HG02763 (cell line): ENCODE data around the gene FANCC.

Experiments
- ATAC-seq: cut with Tn5 transposase; IDR thresholded peaks from one replicate; pipeline ENCODE4 v1.9.1; 2021; ENCODE audit warnings: mild to moderate bottlenecking, moderate library complexity; ENCODE audit not compliant: unreplicated experiment

The FANCC gene

GRCh38 chr9:95090023-95090791 lies 227.3 kb downstream of the FANCC start:
- no peak for ATAC-seq

GRCh38 chr9:95089257-95090022 lies 228.1 kb downstream of the FANCC start:
- ATAC-seq: no peak

DNA sequence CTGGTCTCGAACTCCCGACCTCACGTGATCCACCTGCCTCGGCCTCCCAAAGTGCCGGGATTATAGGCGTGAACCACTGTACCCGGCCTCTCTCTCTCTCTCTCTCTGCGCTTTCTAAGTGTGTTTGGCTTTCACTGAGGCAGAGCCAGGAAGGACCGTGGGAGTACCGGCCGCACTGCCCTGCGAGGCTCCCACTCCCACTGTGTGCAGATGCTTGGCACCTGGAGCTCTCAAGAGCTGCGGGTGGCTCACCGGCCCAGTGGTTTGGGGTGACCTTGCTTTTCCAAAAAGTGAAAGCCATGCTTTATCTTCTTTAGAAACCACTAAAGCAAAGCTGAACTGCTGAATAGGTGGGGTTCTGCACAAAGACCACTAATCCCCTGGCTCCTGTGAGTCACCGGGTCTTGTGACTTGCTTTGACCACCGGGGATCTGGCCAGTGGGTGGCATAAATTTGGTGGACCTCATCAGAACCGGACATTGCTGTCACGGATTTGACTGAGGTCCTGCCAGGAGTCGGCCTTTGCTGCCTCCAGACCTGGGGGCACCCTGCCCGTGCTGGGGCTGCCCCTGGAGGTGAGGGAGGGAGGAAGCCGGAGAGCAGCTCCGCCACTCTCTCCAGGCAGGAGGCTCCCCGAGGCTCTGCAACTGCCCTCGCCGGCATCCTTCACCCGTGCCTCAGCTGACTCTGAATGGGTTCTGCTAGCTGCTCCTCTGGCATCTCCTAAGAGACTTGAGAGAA lies 228.9 kb downstream of the FANCC start:
- no peak for ATAC-seq

DNA sequence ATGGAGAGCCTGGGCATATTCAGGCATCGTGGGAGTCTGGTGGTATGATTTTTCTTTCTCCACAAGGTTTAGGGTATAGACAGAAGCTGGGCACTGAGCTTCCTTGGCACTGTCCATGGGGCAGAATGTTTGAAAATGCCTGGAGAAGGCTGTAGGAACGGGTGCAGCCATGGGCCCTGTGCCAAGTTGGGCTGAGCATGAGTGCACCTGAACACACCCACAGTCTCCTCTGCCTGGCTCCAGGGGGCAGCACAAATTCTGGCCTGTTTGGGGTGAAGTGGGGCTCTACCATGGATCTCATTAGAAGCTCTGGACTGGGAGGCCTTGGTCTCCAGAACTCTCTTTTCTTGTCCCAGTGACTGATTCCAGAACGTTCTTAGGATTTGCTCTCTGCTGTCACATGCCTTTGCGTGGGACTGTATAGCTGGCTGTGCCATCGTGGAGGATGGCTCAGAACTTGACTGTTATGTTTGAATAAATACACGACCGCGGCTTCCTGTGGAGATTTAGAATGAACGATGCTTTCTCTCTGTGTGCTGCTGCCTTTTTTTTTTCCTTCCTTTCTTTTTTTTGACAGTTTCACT lies 229.8 kb downstream of the FANCC start:
- no peak for ATAC-seq

DNA sequence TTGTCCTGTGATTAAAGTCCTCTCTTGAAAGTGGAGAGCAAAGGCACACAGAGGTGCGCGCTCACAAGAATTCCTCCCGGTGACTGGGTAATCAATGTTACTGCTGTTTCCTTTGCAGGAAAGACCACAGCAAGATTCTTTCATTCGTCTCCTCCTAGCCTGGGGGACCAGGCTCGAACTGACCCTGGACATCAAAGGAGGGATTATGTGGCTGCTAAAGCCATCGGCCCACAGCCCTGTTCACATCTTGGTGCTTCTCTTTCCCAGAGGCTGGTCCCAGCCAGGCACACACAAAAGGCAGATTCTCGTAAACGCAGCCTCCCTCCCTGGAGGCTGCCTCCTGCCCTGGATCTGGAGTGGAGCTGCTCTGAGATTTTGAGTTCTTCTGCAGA lies 230.9 kb downstream of the FANCC start:
- ATAC-seq: no peak

DNA sequence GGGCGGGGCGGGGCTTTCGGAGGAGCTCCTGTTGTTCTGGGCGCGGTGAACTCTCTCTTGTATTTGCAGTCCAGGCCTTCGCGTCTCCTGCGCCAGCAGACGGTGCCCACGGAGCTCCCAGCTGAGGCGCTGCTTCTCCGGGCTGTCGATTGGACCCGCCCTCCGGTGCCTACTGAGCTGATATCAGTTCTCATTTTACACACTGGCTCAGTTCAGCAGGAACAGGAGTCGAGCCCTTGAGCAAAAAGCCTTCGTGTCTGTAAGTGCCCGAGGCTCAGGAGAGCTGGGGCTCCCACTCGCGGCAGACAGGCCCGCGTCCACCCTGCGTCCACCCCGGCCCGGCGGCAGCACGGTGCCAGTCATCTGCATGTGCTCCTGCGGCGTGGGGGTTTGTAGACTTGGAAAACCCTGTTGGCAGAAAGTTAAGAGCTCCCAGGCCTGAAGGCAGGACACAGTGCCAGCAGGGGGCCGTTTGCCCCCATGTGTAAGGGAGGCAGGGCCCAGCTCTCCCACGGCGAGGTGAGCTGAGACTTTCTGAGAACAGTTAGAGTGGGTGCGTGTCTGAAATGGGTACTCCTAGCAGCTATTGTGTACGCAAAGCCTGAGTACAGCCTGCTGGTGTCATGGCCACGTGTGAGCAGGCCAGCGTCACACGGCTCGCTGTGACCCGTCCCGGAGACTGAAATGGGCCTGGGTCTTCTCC lies 231.5 kb downstream of the FANCC start:
- no peak for ATAC-seq

DNA sequence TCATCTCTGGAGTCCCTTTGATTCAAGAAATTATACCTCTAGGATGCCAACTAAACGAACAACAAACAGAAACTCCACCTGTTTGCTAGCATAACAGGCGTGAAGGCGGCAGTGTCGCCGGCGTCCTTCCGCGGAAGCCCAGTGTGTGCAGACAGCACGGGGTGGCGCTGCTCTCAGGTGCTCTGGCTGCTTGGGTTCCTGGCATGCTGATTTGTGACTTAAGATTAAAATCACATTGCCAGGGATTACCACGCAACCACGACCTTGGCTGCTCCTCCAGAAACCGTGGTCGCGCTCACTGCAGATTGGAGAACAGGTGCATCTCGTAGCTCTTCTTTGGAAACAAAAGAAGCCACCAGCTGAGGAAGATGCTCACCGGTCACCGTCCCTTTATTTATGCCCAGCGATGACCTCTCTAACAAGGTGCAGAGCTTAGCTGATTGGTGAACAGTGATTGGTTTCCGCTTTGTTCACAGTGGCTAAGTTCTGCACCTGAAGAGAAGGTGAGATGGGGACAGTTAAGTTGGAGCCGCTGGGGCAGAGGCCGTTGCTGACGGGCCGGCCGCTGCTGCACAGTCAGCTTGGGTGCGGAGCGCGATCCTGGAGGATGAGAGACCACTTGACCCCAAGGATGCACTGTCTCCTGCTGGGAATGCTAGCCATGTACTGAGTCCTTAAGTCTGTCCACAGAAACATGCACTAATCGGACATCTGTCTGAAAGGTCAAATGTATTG lies 232.3 kb downstream of the FANCC start:
- no peak for ATAC-seq

DNA sequence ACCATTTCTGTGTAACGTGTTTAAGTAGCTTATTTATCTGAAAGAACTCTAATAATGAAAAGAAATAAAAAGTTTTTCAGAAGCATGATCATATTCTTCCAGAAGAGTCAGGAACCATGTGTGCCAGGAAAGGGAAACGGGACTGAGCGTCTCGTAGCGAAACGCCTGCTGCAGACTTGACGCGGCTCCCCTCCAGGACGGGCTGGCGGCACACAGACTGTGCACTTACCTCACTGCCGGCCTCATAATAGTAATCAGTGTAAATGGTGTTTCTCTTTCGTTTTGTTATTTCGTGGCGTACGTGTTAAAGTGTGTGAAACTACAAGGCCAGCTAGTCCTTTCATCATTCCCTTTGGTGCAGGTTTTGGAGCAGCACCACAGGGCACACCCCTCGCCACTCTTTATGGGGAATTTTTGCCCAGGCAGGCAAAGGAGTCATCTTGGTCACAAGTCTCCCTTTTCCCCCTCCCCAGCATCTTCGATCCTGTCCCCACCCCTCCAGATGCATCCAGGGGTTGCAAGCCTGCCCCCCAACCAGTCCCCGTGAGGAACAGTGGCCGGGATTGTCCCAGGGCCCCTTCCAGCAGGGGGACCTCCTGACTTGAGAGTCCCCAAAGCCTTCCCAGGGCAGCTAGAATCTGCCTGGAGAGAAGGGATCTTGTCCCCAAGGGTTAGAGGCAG lies 233.1 kb downstream of the FANCC start:
- ATAC-seq: no peak

GRCh38 chr9:95083086-95083768 lies 234.3 kb downstream of the FANCC start:
- no peak for ATAC-seq

- ATAC-seq: no peak
These were observed 235.0 kb downstream of the FANCC start for GRCh38 chr9:95082401-95083084.

- ATAC-seq: no peak
These were observed 235.5 kb downstream of the FANCC start for GRCh38 chr9:95081998-95082397.

DNA sequence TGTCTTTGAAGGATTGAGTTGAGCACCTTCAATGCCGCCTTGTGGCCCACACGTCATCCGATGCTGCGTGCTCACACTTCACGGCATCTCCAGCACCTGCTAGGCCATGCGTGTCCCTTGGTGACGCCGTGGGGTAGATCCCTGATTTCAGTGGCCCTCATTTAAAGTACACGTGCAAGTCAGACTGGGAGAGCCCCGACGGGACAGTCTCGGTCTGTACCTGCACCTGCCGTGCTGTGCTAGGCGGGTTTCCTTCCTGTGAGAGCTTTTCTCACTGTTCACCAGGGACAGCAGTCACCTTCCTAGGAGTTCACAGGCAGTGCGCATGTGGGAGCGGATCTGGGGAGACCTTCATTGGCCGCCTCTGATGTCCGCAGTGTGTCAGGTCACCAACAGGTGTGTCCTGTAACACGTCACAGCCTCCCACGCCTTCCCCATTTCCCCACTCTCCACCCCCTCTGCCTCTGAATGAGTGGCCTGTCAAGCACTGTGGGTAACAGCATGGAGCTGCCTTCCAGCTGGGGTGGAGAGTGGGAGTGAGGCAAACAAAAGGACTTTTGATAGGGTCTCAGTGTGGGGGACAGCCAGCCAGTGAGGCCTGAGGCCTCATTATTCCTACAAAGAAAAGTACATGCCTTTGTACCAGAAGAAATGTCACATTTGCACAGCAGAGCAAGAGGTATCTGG lies 236.4 kb downstream of the FANCC start:
- ATAC-seq: no peak

GRCh38 chr9:95079461-95079860 lies 238.0 kb downstream of the FANCC start:
- no peak for ATAC-seq

GRCh38 chr9:95078939-95079338 lies 238.6 kb downstream of the FANCC start:
- no peak for ATAC-seq

- no peak for ATAC-seq
These were observed 239.0 kb downstream of the FANCC start for GRCh38 chr9:95078511-95078910.

DNA sequence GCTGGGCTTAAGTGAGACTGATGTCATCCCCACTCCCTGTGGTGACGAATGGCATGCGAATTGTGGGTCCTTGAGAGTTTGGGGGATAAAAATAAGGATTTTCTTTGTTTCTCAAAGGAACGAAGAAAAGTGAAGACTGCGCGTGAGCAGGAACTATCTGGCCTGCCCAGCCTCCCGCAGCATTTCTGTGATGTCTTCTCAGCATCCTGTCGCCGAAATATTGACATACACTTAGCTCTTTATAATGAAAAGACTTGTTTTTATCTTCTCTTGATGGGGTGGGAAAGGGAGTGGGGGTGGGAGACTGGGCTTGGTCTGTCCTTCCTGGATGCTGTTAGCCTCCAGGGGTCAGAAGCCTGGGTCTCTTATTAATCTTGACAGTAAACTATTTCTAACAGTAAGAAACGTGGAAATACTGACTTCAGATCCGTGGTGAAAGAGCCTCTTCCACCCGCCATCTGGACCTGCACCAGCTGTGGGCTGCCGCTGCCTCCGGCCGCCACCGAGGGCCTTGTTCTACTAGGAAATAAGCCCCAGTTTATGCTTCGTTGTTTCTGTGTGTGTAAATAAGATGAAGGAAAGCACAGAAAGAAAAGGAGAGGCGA lies 239.6 kb downstream of the FANCC start:
- no peak for ATAC-seq

DNA sequence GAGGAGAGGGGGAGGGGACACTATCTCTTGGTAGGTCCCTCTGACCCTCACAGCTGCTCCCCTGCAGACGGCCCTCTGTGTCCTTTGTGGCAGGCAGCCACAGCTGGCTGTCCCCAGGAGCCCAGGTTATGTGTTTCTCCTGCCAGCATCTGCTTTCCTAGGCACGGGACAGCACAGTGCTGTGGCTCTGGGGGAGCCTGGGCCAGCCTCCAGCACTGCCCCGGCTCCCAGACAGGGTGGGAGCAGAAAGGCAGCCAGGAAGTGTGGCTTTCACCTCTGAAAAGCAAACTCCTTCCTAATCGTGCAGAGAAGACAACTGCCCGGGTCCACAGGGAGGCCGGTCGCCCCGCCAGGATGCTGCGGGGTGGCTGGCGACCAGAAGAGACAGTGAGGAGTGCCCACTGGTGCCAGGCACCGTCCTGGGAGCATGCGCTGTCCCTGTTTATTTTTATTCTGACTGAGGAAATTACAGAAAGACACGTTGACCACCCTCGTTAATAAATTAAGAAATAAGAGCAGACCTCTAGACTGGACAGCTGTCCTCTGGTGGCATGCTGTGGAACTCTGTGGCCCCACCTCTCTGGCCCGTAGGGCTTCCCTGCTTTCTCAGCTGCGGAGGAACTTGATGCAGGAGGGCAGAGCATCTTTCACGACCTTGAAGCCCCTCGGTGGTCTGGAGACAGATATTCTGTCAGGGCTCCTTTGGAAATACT lies 240.3 kb downstream of the FANCC start:
- ATAC-seq: no peak
